ENCODE measurements around the gene TMEM100. TPM values are rescaled to one million over a fixed set of nuclear protein-coding genes. Genes with fewer than 3 reads are reported as not detected.
A peak's percentile ranks its signal among the peaks of the same experiment; 100 is the strongest.

Gene TMEM100
- 1.0 and 1.3 TPM in 2 replicates for total RNA-seq (2014; rRNA removed; shearing (Covaris generic))

- Histone ChIP-seq H3K36me3 (no peaks in the 10 kb centered on the region), H3K9me3 (replicated peaks) (no peaks in the 10 kb centered on the region), H3K4me3 (peak within 1 kb of the TSS; percentile 51), H3K27ac (peak within 1 kb of the TSS; percentile 20; the same call in 1 of the 2 replicates), H3K27me3 (no peaks in the 10 kb centered on the region), H3K4me1 (peaks cover 26% of the 10 kb centered on the region)
- DNase-seq = peak; percentile 31 to 59
Measured at GRCh38 chr17:55722742-55723487, at the start of gene TMEM100. TMEM100 (minus strand) TSS chr17:55722864; CDS start chr17:55721070, 1,794 bp downstream.

GRCh38 chr17:55772086-55772485 is 49.4 kb upstream of the TMEM100 start:
- no peak overlapping the region for H3K27ac ChIP-seq
- H3K27me3 ChIP-seq = no peaks in the 10 kb centered on the region
- no peaks in the 10 kb centered on the region for H3K9me3 ChIP-seq (replicated peaks)
- H3K36me3 ChIP-seq = peaks cover 14% of the 10 kb centered on the region
- H3K4me1 ChIP-seq = no peaks in the 10 kb centered on the region; the same call in 1 of the 2 replicates
- H3K4me3 ChIP-seq = no peak overlapping the region
- no peak for DNase-seq

GRCh38 chr17:55770196-55770870 is 47.7 kb upstream of the TMEM100 start:
- Histone ChIP-seq H3K4me1 (no peaks in the 10 kb centered on the region; the same call in 1 of the 2 replicates), H3K9me3 (replicated peaks) (no peaks in the 10 kb centered on the region), H3K27me3 (no peaks in the 10 kb centered on the region), H3K4me3 (no peak overlapping the region), H3K36me3 (peaks cover 7% of the 10 kb centered on the region), H3K27ac (no peak overlapping the region)
- DNase-seq = peak in 1 of 2 experiments; percentile 70

- H3K27ac ChIP-seq = no peak overlapping the region
- H3K36me3 ChIP-seq = peaks cover 7% of the 10 kb centered on the region
- no peaks in the 10 kb centered on the region for H3K9me3 ChIP-seq (replicated peaks)
- no peaks in the 10 kb centered on the region; the same call in 1 of the 2 replicates for H3K4me1 ChIP-seq
- H3K27me3 ChIP-seq = no peaks in the 10 kb centered on the region
- DNase-seq = no peak
- no peak overlapping the region for H3K4me3 ChIP-seq
Measured at GRCh38 chr17:55769625-55770000, 46.9 kb upstream of the TMEM100 start.

- Histone ChIP-seq H3K27ac (no peak overlapping the region), H3K27me3 (no peaks in the 10 kb centered on the region), H3K4me3 (no peak overlapping the region), H3K4me1 (no peaks in the 10 kb centered on the region; the same call in 1 of the 2 replicates), H3K9me3 (replicated peaks) (no peaks in the 10 kb centered on the region), H3K36me3 (peaks cover 7% of the 10 kb centered on the region)
- no peak for DNase-seq
Measured at GRCh38 chr17:55768936-55769624, 46.4 kb upstream of the TMEM100 start.

GRCh38 chr17:55765472-55765871 is 42.8 kb upstream of the TMEM100 start:
- no peak overlapping the region for H3K27ac ChIP-seq
- no peaks in the 10 kb centered on the region; the same call in 1 of the 2 replicates for H3K36me3 ChIP-seq
- H3K4me3 ChIP-seq = no peak overlapping the region
- H3K27me3 ChIP-seq = no peaks in the 10 kb centered on the region
- H3K4me1 ChIP-seq = peaks cover 7% of the 10 kb centered on the region; the same call in 1 of the 2 replicates
- H3K9me3 ChIP-seq (replicated peaks) = no peaks in the 10 kb centered on the region
- no peak for DNase-seq

- no peaks in the 10 kb centered on the region for H3K27me3 ChIP-seq
- no peak overlapping the region for H3K27ac ChIP-seq
- no peak for DNase-seq
- H3K9me3 ChIP-seq (replicated peaks) = no peaks in the 10 kb centered on the region
- peaks cover 15% of the 10 kb centered on the region for H3K4me1 ChIP-seq
- no peaks in the 10 kb centered on the region; the same call in 1 of the 2 replicates for H3K36me3 ChIP-seq
- H3K4me3 ChIP-seq = no peak overlapping the region
Measured at GRCh38 chr17:55764610-55765009, 41.9 kb upstream of the TMEM100 start.

GRCh38 chr17:55763856-55764255 is 41.2 kb upstream of the TMEM100 start:
- Histone ChIP-seq H3K27me3 (no peaks in the 10 kb centered on the region), H3K4me1 (peaks cover 20% of the 10 kb centered on the region), H3K9me3 (replicated peaks) (no peaks in the 10 kb centered on the region), H3K36me3 (no peaks in the 10 kb centered on the region), H3K27ac (no peak overlapping the region), H3K4me3 (no peak overlapping the region)
- no peak for DNase-seq

- Histone ChIP-seq H3K4me1 (peaks cover 20% of the 10 kb centered on the region), H3K27ac (no peak overlapping the region), H3K9me3 (replicated peaks) (no peaks in the 10 kb centered on the region), H3K36me3 (no peaks in the 10 kb centered on the region), H3K4me3 (no peak overlapping the region), H3K27me3 (no peaks in the 10 kb centered on the region)
- no peak for DNase-seq
Measured at GRCh38 chr17:55762086-55762858, 39.6 kb upstream of the TMEM100 start.

- DNase-seq = peak; percentile 91 to 92
- Histone ChIP-seq H3K36me3 (no peaks in the 10 kb centered on the region), H3K9me3 (replicated peaks) (no peaks in the 10 kb centered on the region), H3K27me3 (no peaks in the 10 kb centered on the region), H3K4me1 (peaks cover 20% of the 10 kb centered on the region), H3K27ac (peak overlapping the region; percentile 18; the same call in 1 of the 2 replicates), H3K4me3 (no peak overlapping the region)
Measured at GRCh38 chr17:55760643-55761355, 38.1 kb upstream of the TMEM100 start.

- no peaks in the 10 kb centered on the region for H3K36me3 ChIP-seq
- no peak overlapping the region for H3K4me3 ChIP-seq
- no peaks in the 10 kb centered on the region for H3K9me3 ChIP-seq (replicated peaks)
- no peak for DNase-seq
- H3K4me1 ChIP-seq = peaks cover 20% of the 10 kb centered on the region
- no peaks in the 10 kb centered on the region for H3K27me3 ChIP-seq
- no peak overlapping the region for H3K27ac ChIP-seq
Measured at GRCh38 chr17:55758171-55758570, 35.5 kb upstream of the TMEM100 start.

GRCh38 chr17:55757659-55758058 is 35.0 kb upstream of the TMEM100 start:
- Histone ChIP-seq H3K4me1 (peaks cover 20% of the 10 kb centered on the region), H3K36me3 (no peaks in the 10 kb centered on the region), H3K27me3 (no peaks in the 10 kb centered on the region), H3K9me3 (replicated peaks) (no peaks in the 10 kb centered on the region), H3K27ac (no peak overlapping the region), H3K4me3 (no peak overlapping the region)
- no peak for DNase-seq

GRCh38 chr17:55756689-55757088 is 34.0 kb upstream of the TMEM100 start:
- no peak overlapping the region for H3K4me3 ChIP-seq
- H3K9me3 ChIP-seq (replicated peaks) = no peaks in the 10 kb centered on the region
- DNase-seq = no peak
- peaks cover 20% of the 10 kb centered on the region for H3K4me1 ChIP-seq
- no peak overlapping the region for H3K27ac ChIP-seq
- no peaks in the 10 kb centered on the region for H3K36me3 ChIP-seq
- H3K27me3 ChIP-seq = no peaks in the 10 kb centered on the region

All from SJCRH30 (cell line).